AG09309 (cell line): ENCODE results near the gene JAK1.
"Not testable (repeated sequence)": the region's sequence is repeated elsewhere in the genome, so short reads cannot be mapped to it uniquely, and the experiment has no call there.

Experiments used
- DNase-seq: peaks from one replicate; pipeline ENCODE4 v3.0.0-alpha.2; 2010; ENCODE audit warnings: low read depth
- H3K4me3 ChIP-seq: 2 replicates; pipeline ENCODE4 v1.5.1; 2011; ENCODE audit warnings: mild to moderate bottlenecking, low read depth, low read length, moderate library complexity; ENCODE audit not compliant: control insufficient read depth
- TF ChIP-seq, protein P1 (sequence below): IDR thresholded peaks from 2 replicates; pipeline ENCODE4 v1.5.1; 2011; ENCODE audit warnings: mild to moderate bottlenecking, low read depth, low read length, inconsistent platforms; ENCODE audit not compliant: insufficient read depth, control insufficient read depth; ENCODE audit errors: missing control alignments

JAK1 gene

DNA sequence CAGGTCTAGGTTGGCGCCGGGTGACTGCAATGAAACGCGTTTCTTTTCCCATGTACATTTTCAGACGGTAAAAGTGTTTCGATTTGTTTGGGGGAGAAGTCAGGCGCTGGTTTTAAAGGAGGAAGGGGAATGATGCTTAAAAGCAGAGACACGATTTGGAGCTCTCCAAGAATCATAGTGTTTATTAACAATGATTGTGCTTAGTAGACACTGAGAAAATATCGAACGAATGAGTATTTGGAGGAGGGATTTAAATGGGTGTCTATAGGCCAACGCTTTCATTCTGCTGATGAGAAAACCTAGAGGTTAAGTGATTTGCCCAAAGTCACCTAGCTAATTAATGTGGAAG is 36.9 kb upstream of the JAK1 start:
- H3K4me3 ChIP-seq: peak overlapping the region; percentile 49
- TF ChIP-seq, protein P1, sequence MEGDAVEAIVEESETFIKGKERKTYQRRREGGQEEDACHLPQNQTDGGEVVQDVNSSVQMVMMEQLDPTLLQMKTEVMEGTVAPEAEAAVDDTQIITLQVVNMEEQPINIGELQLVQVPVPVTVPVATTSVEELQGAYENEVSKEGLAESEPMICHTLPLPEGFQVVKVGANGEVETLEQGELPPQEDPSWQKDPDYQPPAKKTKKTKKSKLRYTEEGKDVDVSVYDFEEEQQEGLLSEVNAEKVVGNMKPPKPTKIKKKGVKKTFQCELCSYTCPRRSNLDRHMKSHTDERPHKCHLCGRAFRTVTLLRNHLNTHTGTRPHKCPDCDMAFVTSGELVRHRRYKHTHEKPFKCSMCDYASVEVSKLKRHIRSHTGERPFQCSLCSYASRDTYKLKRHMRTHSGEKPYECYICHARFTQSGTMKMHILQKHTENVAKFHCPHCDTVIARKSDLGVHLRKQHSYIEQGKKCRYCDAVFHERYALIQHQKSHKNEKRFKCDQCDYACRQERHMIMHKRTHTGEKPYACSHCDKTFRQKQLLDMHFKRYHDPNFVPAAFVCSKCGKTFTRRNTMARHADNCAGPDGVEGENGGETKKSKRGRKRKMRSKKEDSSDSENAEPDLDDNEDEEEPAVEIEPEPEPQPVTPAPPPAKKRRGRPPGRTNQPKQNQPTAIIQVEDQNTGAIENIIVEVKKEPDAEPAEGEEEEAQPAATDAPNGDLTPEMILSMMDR: no peak
- DNase-seq: no peak

DNA sequence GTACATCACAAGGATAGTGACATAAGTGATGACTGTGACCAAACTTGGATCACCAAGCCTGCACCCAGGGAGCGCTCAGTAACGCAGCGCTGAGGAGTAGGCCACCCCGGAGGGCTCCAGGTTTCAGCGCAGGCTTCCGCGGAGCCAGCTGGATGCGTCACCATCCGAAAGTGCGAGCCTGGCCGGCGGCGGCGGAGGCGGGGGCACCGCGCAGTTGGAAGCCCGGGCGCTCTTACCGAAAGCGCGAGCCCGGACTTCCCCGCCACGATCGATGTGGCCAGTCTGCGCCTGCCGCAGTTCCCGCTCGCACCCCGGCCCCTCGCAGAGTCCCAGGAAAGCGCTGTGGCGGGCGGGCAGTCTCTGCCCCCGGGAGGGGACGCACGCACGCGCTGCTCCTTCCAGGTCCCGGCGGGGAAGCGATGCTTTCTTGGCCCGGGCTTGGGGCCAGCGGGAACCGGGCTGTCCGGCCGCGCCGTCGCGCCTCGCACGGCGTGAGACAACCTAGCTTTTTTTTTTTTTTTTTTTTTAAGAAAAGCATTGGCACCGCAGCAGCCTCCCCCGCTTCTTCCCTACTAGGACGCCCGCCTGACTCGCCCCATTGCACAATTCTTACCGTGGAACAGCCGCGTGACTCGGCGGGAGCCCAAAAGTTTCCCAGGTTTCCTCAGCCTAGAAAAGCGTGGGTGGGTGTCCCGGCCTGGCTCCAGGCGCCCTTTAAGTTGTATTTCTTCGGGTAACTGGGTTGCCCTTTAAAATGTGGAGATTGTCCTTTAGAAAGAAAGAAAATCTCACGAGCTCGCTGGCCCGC is 36.4 kb upstream of the JAK1 start:
- peak; percentile 52 for DNase-seq
- H3K4me3 ChIP-seq: peak overlapping the region; percentile 49
- TF ChIP-seq, protein P1: no peak

DNA sequence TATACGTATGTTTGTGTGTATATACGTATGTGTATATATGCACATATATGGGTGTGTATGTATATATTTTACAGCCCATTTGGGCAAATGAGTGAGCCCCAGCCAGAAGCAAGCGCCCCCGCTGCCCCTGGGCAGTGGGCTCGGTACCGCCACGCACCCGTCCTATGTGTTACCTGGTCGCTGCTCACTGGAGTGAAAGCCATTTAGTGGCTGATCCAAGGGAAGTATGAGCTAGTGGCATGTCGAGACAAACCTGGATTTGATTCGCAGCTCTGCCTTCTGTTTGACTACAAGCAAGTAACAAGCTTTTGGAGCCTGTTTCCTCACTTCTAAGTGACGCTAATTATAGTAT is 35.8 kb upstream of the JAK1 start:
- no peak for DNase-seq
- TF ChIP-seq, protein P1: no peak
- H3K4me3 ChIP-seq: peak overlapping the region; percentile 49

DNA sequence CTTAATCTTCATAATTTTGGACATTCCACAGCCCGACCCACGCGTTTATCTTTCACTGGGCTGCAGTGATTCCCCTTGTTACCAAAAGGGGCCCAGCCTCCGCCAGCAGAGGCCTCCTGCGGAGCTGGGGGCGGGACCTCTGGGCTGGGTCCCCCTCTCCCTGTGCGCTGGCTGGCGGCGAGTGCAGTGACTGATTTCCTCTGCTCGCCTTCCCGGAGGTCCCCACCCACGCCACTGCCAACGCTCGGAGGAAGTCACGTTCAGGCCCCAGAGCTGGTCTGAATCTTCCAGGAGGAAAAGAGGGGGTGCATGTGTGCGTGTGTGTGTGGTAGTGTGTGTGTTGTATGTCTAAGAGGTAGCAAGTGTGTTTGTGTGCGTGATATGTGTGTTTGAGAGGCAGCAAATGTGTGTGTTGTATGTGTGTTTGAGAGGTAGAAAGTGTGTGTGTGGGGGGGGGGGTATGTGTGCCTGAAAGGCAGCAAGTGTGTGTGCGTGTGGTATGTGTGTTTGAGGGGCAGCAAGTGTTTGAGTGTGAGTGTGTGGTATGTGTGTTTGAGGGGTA is 35.0 kb upstream of the JAK1 start:
- peak overlapping the region; percentile 38 for H3K4me3 ChIP-seq
- TF ChIP-seq, protein P1: peak; percentile 5
- DNase-seq: peak; percentile 35

DNA sequence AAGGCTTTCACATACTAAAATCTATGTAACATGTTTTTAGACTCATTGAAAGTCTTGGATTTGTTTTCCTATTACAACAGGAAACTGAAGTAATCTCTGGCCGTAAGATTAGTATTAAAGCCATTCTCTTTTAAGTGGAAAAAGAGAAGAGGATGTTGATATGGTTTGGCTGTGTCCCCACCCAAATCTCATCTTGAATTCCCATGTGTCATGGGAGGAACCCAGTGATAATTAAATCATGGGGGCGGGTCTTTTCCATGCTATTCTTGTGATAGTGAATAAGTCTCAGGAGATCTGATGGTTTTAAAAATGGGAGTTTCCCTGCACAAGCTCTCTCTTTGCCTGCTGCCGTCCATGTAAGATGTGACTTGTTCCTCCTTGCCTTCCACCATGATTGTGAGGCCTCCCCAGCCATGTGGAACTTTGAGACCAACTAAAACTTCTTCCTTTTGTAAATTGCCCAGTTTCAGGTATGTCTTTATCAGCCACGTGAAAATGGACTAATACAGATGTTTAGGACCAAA is 32.1 kb upstream of the JAK1 start:
- not testable (repeated sequence) for DNase-seq, H3K4me3 ChIP-seq

DNA sequence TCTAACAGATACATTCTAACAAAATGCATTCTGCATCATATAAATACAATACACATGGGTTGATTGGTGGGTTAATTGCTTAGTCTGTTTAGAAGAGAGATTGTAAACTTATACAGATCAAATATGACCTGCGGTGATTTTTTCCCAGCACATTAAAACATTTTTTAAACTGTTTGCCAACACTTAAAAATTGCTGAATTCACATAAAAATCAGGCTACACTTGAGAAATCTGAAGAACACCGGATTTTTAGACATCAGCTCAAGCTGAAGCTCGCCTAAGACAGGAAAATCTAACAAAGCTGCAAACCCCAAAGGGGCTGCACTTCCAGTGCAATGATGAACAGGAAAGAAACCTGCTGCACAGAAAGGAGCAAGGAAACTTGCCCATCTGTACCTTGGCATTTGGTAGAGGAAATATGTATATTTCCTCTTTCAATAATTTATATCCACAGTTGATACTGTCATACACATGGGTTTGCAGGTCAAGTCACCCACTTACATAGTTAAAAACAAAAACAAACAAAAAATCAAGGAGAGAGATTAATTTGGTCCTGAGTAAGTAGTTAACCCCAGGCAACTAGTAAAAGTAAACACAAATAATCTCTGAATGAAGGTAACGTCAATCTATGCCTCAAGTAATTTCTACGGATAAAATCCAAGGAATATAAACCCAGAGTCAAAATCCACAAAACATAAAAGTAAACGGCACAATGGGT is 30.4 kb upstream of the JAK1 start:
- no peak for DNase-seq
- H3K4me3 ChIP-seq: no peak overlapping the region
- TF ChIP-seq, protein P1: no peak

DNA sequence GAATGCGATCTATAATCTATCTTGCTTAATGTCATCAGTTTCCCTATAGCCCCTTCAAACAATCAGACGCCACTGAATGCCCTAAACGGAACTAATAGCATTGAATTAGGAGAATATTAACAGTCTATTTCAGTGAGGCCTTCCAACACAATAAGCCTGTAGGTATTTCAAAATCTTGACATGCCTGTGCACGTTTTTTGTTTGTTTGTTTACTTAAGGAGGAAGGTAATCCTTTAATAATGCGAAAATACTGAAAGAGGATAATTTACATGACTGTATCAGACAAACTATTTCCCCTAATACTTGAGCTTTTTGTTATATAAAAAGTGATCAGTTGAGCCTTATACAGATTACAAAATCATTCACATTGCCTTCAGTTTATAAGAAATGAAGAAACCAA is 29.0 kb upstream of the JAK1 start:
- no peak overlapping the region for H3K4me3 ChIP-seq
- no peak for DNase-seq
- TF ChIP-seq, protein P1: no peak
